GM23338 (cell line): ENCODE results near the gene UQCC2. TPM values are rescaled to one million over a fixed set of nuclear protein-coding genes. Genes with fewer than 3 reads are reported as not detected.

Experiments
- ATAC-seq: fragments of 200-7000 bp; cut with Tn5 transposase; 3 replicates; pipeline ENCODE4 v1.9.1; 2020
- DNase-seq: peaks from one replicate; pipeline ENCODE4 v3.0.0-alpha.2; 2015; ENCODE audit warnings: low spot score
- H2AFZ ChIP-seq: fragments of 200-600 bp; sonication (generic); 2 replicates; pipeline ENCODE4 v1.8.0; 2016; ENCODE audit warnings: antibody characterized with exemption, mild to moderate bottlenecking, moderate library complexity
- H3F3A ChIP-seq: fragments of 200-600 bp; sonication (generic); replicated peaks from 2 replicates; pipeline ENCODE4 v1.8.0; 2017; ENCODE audit warnings: antibody characterized with exemption, mixed run types, low read depth
- H3K27ac ChIP-seq: fragments of 200-600 bp; sonication (generic); 2 replicates; pipeline ENCODE4 v1.6.1; 2016; ENCODE audit warnings: low read depth
- H3K27me3 ChIP-seq: fragments of 200-600 bp; sonication (generic); 2 replicates; pipeline ENCODE4 v1.8.0; 2016; ENCODE audit warnings: mild to moderate bottlenecking, mixed run types, moderate library complexity; ENCODE audit not compliant: insufficient read depth
- H3K36me3 ChIP-seq: fragments of 200-600 bp; sonication (generic); 2 replicates; pipeline ENCODE4 v1.8.0; 2016; ENCODE audit warnings: mild to moderate bottlenecking; ENCODE audit not compliant: insufficient read depth
- H3K4me1 ChIP-seq: fragments of 200-600 bp; sonication (generic); 2 replicates; pipeline ENCODE4 v1.8.0; 2016; ENCODE audit warnings: mild to moderate bottlenecking, moderate library complexity; ENCODE audit not compliant: insufficient read depth
- H3K4me2 ChIP-seq: fragments of 200-600 bp; sonication (generic); 2 replicates; pipeline ENCODE4 v1.7.1; 2017; ENCODE audit warnings: mixed run types
- H3K4me3 ChIP-seq: fragments of 200-600 bp; sonication (generic); 2 replicates; pipeline ENCODE4 v1.6.1; 2016; ENCODE audit warnings: mixed run types
- H3K79me2 ChIP-seq: fragments of 200-600 bp; sonication (generic); replicated peaks from 2 replicates; pipeline ENCODE4 v1.8.0; 2017; ENCODE audit warnings: mild to moderate bottlenecking; ENCODE audit not compliant: insufficient read depth
- H3K9me2 ChIP-seq: fragments of 200-600 bp; sonication (generic); 2 replicates; pipeline ENCODE4 v1.8.0; 2017; ENCODE audit not compliant: insufficient read depth
- H4K20me1 ChIP-seq: fragments of 200-600 bp; sonication (generic); replicated peaks from 2 replicates; pipeline ENCODE4 v1.8.0; 2017; ENCODE audit warnings: mild to moderate bottlenecking; ENCODE audit not compliant: insufficient read depth
- H3K27ac Mint-ChIP-seq: 2 replicates; pipeline ENCODE4 v1.8.0; 2020; ENCODE audit warnings: inconsistent platforms, mild to moderate bottlenecking, moderate library complexity, mixed read lengths
- H3K27me3 Mint-ChIP-seq: 3 replicates; pipeline ENCODE4 v1.8.0; 2022; ENCODE audit warnings: low read depth, mild to moderate bottlenecking, moderate library complexity, mixed read lengths, inconsistent platforms; ENCODE audit not compliant: insufficient read depth, poor library complexity
- H3K36me3 Mint-ChIP-seq: 3 replicates; pipeline ENCODE4 v1.8.0; 2021; ENCODE audit warnings: low read depth, mild to moderate bottlenecking, inconsistent platforms, moderate library complexity, mixed read lengths
- H3K4me1 Mint-ChIP-seq: 3 replicates; pipeline ENCODE4 v1.8.0; 2020; ENCODE audit warnings: mild to moderate bottlenecking, inconsistent platforms, mixed read lengths
- H3K4me3 Mint-ChIP-seq: 3 replicates; pipeline ENCODE4 v1.8.0; 2021; ENCODE audit warnings: moderate library complexity, mild to moderate bottlenecking, inconsistent platforms, mixed read lengths
- H3K9me3 Mint-ChIP-seq: 3 replicates; pipeline ENCODE4 v1.8.0; 2020; ENCODE audit warnings: moderate library complexity, mild to moderate bottlenecking, inconsistent platforms, mixed read lengths
- CREB1 ChIP-seq: fragments of 250-450 bp; sonication (Bioruptor Pico); IDR thresholded peaks from 2 replicates; pipeline ENCODE4 v1.5.0; 2020; ENCODE audit warnings: low read depth, mild to moderate bottlenecking, moderate library complexity
- EZH2 ChIP-seq: fragments of 200-600 bp; sonication (generic); IDR thresholded peaks from one replicate; pipeline ENCODE4 v1.8.0; 2017; ENCODE audit warnings: antibody characterized with exemption, mild to moderate bottlenecking, low read depth; ENCODE audit not compliant: unreplicated experiment
- JUNB ChIP-seq: IDR thresholded peaks from one replicate; pipeline ENCODE4 v1.6.1; 2016; ENCODE audit warnings: antibody characterized with exemption; ENCODE audit not compliant: unreplicated experiment
- REST ChIP-seq: IDR thresholded peaks from one replicate; pipeline ENCODE4 v1.6.1; 2018; ENCODE audit warnings: antibody characterized with exemption; ENCODE audit not compliant: unreplicated experiment
- STAT1 ChIP-seq: IDR thresholded peaks from one replicate; pipeline ENCODE4 v1.6.1; 2016; ENCODE audit warnings: antibody characterized with exemption; ENCODE audit not compliant: unreplicated experiment
- ZNF114 ChIP-seq: fragments of 250-450 bp; sonication (Bioruptor Pico); IDR thresholded peaks from 2 replicates; pipeline ENCODE4 v1.5.0; 2020; ENCODE audit warnings: mild to moderate bottlenecking, moderate library complexity
- ZNF331 ChIP-seq: fragments of 250-450 bp; sonication (Bioruptor Pico); IDR thresholded peaks from 2 replicates; pipeline ENCODE4 v1.5.0; 2020; ENCODE audit warnings: low read depth, mild to moderate bottlenecking, moderate library complexity
- polyA plus RNA-seq: library from polyadenylated mRNA; unstranded; fragments of >200 nt; fragmentation: Nextera tagmentation; extraction: Ambion mirVana; gene quantifications from 2 replicates; pipeline ENCODE4 v1.2.1, GENCODE V29; 2016
- total RNA-seq: library from RNA; depleted of rRNA; stranded (reverse); fragments of >200 nt; shearing (Covaris generic); gene quantifications from 2 replicates; pipeline ENCODE4 v1.2.3, GENCODE V29; 2014
- TF ChIP-seq, protein P1 (sequence below), 2 experiments: fragments of 200-600 bp in 1 of 2; sonication (generic) in 1 of 2; conservative IDR thresholded peaks; 2 replicates each; pipeline versions ENCODE4 v1.5.1 to v1.6.1; 2016 to 2017; ENCODE audit warnings: antibody characterized with exemption in 2 of 2, low read depth in 2 of 2, mild to moderate bottlenecking in 2 of 2, moderate library complexity in 1 of 2

The UQCC2 gene
- total and polyA plus RNA-seq, 2 experiments from 2014 or later = 48.9 to 379 TPM

- TF ChIP-seq, protein P1, sequence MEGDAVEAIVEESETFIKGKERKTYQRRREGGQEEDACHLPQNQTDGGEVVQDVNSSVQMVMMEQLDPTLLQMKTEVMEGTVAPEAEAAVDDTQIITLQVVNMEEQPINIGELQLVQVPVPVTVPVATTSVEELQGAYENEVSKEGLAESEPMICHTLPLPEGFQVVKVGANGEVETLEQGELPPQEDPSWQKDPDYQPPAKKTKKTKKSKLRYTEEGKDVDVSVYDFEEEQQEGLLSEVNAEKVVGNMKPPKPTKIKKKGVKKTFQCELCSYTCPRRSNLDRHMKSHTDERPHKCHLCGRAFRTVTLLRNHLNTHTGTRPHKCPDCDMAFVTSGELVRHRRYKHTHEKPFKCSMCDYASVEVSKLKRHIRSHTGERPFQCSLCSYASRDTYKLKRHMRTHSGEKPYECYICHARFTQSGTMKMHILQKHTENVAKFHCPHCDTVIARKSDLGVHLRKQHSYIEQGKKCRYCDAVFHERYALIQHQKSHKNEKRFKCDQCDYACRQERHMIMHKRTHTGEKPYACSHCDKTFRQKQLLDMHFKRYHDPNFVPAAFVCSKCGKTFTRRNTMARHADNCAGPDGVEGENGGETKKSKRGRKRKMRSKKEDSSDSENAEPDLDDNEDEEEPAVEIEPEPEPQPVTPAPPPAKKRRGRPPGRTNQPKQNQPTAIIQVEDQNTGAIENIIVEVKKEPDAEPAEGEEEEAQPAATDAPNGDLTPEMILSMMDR (conservative IDR thresholded peaks at IDR 0.05; ENCODE audit: low read depth in 2 of 2) = no peak
- no peak for TF ChIP-seq REST
- no peak for TF ChIP-seq ZNF331
- no peak for TF ChIP-seq STAT1
- no peak for TF ChIP-seq JUNB
Measured at GRCh38 chr6:33661106-33661838, 50.2 kb downstream of the UQCC2 start (continued).

DNA sequence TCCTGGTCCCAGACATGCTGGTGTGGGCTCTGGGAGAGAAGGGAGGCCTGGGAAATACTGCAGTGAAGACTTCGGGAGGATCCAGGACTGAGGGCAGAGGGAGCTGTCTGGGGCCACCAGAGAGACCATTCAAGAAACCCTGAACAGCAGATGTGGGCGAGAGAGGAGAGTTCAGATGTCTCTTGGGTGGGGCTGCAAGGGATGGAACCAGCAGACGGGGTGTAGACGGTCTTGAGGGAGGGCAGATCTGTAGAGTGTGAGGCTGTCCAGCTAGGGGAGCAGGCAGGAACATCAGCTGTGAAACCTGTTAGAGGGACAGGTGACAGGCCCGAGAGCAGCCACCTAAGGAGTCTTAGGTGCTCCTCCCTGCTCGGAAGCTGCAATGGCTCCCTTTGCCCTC lies 51.5 kb downstream of the UQCC2 start:
- Histone ChIP-seq H3K4me2 (no peak overlapping the region), H3K79me2 (no peaks in the 10 kb centered on the region), H3K27ac (no peak overlapping the region), H3K9me2 (no peaks in the 10 kb centered on the region), H3K4me3 (no peak overlapping the region), H3F3A (no peaks in the 10 kb centered on the region), H2AFZ (no peak overlapping the region), H3K27me3 (no peaks in the 10 kb centered on the region), H4K20me1 (no peaks in the 10 kb centered on the region; the same call in 1 of the 2 replicates), H3K36me3 (no peaks in the 10 kb centered on the region; the same call in 1 of the 2 replicates), H3K4me1 (no peaks in the 10 kb centered on the region)
- H3K9me3 Mint-ChIP-seq = no peaks in the 10 kb centered on the region
- no peak overlapping the region for H3K4me3 Mint-ChIP-seq
- no peak overlapping the region; the same call in 1 of the 2 replicates for H3K27ac Mint-ChIP-seq
- H3K4me1 Mint-ChIP-seq = peaks cover 21% of the 10 kb centered on the region
- DNase-seq (no peak), ATAC-seq (no peak)
- no peaks in the 10 kb centered on the region; the same call in 2 of the 3 replicates for H3K36me3 Mint-ChIP-seq
- peaks cover 9% of the 10 kb centered on the region for H3K27me3 Mint-ChIP-seq
- TF ChIP-seq ZNF331 = no peak
- TF ChIP-seq EZH2 = no peak
- TF ChIP-seq CREB1 (CRISPR knock-in tag) = no peak
- no peak for TF ChIP-seq ZNF114 (CRISPR knock-in tag)
- TF ChIP-seq, protein P1 (conservative IDR thresholded peaks at IDR 0.05; ENCODE audit: low read depth in 2 of 2) = no peak
